SK-N-SH (cell line): Measurements from ENCODE around the gene SPATA25. TPM values are rescaled to one million over a fixed set of nuclear protein-coding genes. Genes with fewer than 3 reads are reported as not detected.

ENCODE experiments used
- CTCF ChIA-PET: fragments of 300-600, 350-600 bp; formaldehyde crosslinking; extraction: SDS; loops from one replicate; lab custom pipeline; 2021; lab: Yijun Ruan, JAX
- POLR2A ChIA-PET: fragments of 350-600 bp; sonication (Branson Sonifier 250); formaldehyde crosslinking; extraction: SDS; loops from one replicate; lab custom pipeline; 2020; ENCODE audit warnings: antibody characterized with exemption, inconsistent platforms; lab: Yijun Ruan, JAX
- DNase-seq: peaks from one replicate; pipeline ENCODE4 v3.0.0; 2012
- H2AFZ ChIP-seq: fragments of 200-600 bp; sonication (generic); 2 replicates; pipeline ENCODE4 v1.8.1; 2016; ENCODE audit warnings: antibody characterized with exemption, mild to moderate bottlenecking, low read depth
- H3F3A ChIP-seq: fragments of 200-600 bp; sonication (generic); replicated peaks from 2 replicates; pipeline ENCODE3; 2016; ENCODE audit warnings: antibody characterized with exemption, mild to moderate bottlenecking; ENCODE audit not compliant: insufficient read depth
- H3K27ac ChIP-seq, 2 experiments: fragments of 200-500 bp in 1 of 2; fragments of 200-600 bp in 1 of 2; sonication (Bioruptor generic) in 1 of 2; sonication (generic), shearing (Covaris generic) in 1 of 2; 2 replicates each; pipeline versions ENCODE4 v1.5.1 to v1.6.1; 2014 to 2016; ENCODE audit warnings: low read depth in 2 of 2, inconsistent platforms in 1 of 2, low read length in 1 of 2, mild to moderate bottlenecking in 1 of 2, mixed read lengths in 1 of 2
- H3K27me3 ChIP-seq: fragments of 200-600 bp; sonication (generic), shearing (Covaris generic); 2 replicates; pipeline ENCODE4 v1.6.1; 2016; ENCODE audit warnings: mixed run types; ENCODE audit not compliant: insufficient read depth
- H3K36me3 ChIP-seq, 2 experiments: fragments of 200-500 bp in 1 of 2; fragments of 200-600 bp in 1 of 2; sonication (Bioruptor generic) in 1 of 2; sonication (generic) in 1 of 2; replicated peaks in 1 of 2; 2 replicates each; pipeline versions ENCODE3 to v1.5.1; 2014 to 2016; ENCODE audit warnings: low read length in 1 of 2, mild to moderate bottlenecking in 1 of 2; ENCODE audit not compliant: insufficient read depth in 2 of 2, control insufficient read depth in 1 of 2
- H3K4me1 ChIP-seq, 2 experiments: fragments of 200-500 bp in 1 of 2; fragments of 200-600 bp in 1 of 2; sonication (Bioruptor generic) in 1 of 2; sonication (generic), shearing (Covaris generic) in 1 of 2; 2 replicates each; pipeline versions ENCODE4 v1.5.1 to v1.6.1; 2014 to 2016; ENCODE audit warnings: low read depth in 1 of 2, low read length in 1 of 2, mixed run types in 1 of 2; ENCODE audit not compliant: insufficient read depth in 2 of 2, control insufficient read depth in 1 of 2
- H3K4me2 ChIP-seq: fragments of 200-600 bp; sonication (generic), shearing (Covaris generic); 2 replicates; pipeline ENCODE4 v1.6.1; 2017; ENCODE audit warnings: mixed run types
- H3K4me3 ChIP-seq, 2 experiments: fragments of 200-500 bp in 1 of 2; fragments of 200-600 bp in 1 of 2; sonication (Bioruptor generic) in 1 of 2; sonication (generic), shearing (Covaris generic) in 1 of 2; 2 replicates each; pipeline versions ENCODE4 v1.5.1 to v1.8.1; 2014 to 2016; ENCODE audit warnings: low read depth in 2 of 2, inconsistent platforms in 1 of 2, low read length in 1 of 2, mild to moderate bottlenecking in 1 of 2, mixed read lengths in 1 of 2, moderate library complexity in 1 of 2
- H3K79me2 ChIP-seq: fragments of 200-600 bp; sonication (generic); 2 replicates; pipeline ENCODE4 v1.8.1; 2017; ENCODE audit warnings: mild to moderate bottlenecking; ENCODE audit not compliant: insufficient read depth
- H3K9ac ChIP-seq: fragments of 200-600 bp; sonication (generic); 2 replicates; pipeline ENCODE4 v1.6.1; 2017; ENCODE audit warnings: mixed run types
- H3K9me2 ChIP-seq: fragments of 200-600 bp; sonication (generic); 2 replicates; pipeline ENCODE4 v1.6.1; 2017; ENCODE audit warnings: mixed run types
- H3K9me3 ChIP-seq: fragments of 200-600 bp; sonication (generic); 2 replicates; pipeline ENCODE4 v1.6.1; 2017; ENCODE audit warnings: mixed run types, mild to moderate bottlenecking, moderate library complexity
- H4K20me1 ChIP-seq: fragments of 200-600 bp; sonication (generic); 2 replicates; pipeline ENCODE4 v1.6.1; 2017; ENCODE audit warnings: mild to moderate bottlenecking, mixed run types; ENCODE audit not compliant: insufficient read depth
- CHD2 ChIP-seq: fragments of 150-350 bp; IDR thresholded peaks from 2 replicates; pipeline ENCODE4 v1.6.1; 2018; ENCODE audit warnings: low read length; ENCODE audit not compliant: partially characterized antibody
- ELF1 ChIP-seq: IDR thresholded peaks from 2 replicates; pipeline ENCODE4 v1.4.0; 2012
- EZH2phosphoT487 ChIP-seq: fragments of 200-600 bp; sonication (generic); IDR thresholded peaks from 2 replicates; pipeline ENCODE4 v1.6.1; 2017; ENCODE audit warnings: low read depth, mixed run types, mild to moderate bottlenecking, antibody characterized with exemption, moderate library complexity, borderline replicate concordance
- FOSL2 ChIP-seq: IDR thresholded peaks from 2 replicates; pipeline ENCODE4 v1.4.0; 2012; ENCODE audit warnings: low read depth, mild to moderate bottlenecking, moderate library complexity, borderline replicate concordance
- FOXJ3 ChIP-seq: sonication (generic); formaldehyde crosslinking; IDR thresholded peaks from 2 replicates; pipeline ENCODE4 v1.5.1; 2020; ENCODE audit warnings: mild to moderate bottlenecking, missing genetic modification reagents
- FOXM1 ChIP-seq: IDR thresholded peaks from 2 replicates; pipeline ENCODE4 v1.4.0; 2012; ENCODE audit warnings: low read depth, mild to moderate bottlenecking
- GABPA ChIP-seq: IDR thresholded peaks from 2 replicates; pipeline ENCODE4 v1.4.0; 2012; ENCODE audit warnings: low read depth, mild to moderate bottlenecking
- NRF1 ChIP-seq: IDR thresholded peaks from 2 replicates; pipeline ENCODE4 v1.6.1; 2012; ENCODE audit warnings: low read depth, mild to moderate bottlenecking, low read length
- POLR2AphosphoS5 ChIP-seq: IDR thresholded peaks from 2 replicates; pipeline ENCODE4 v1.6.1; 2012; ENCODE audit warnings: low read depth, low read length
- RAD21 ChIP-seq: IDR thresholded peaks from 2 replicates; pipeline ENCODE4 v1.6.1; 2012; ENCODE audit warnings: mild to moderate bottlenecking, low read length
- SMC3 ChIP-seq: IDR thresholded peaks from 2 replicates; pipeline ENCODE4 v1.6.1; 2012; ENCODE audit warnings: low read depth, low read length, improper control_type of control experiment
- TCF12 ChIP-seq: IDR thresholded peaks from 2 replicates; pipeline ENCODE4 v1.4.0; 2012
- USF1 ChIP-seq: IDR thresholded peaks from 2 replicates; pipeline ENCODE4 v1.4.0; 2012; ENCODE audit warnings: low read depth, borderline replicate concordance
- USF2 ChIP-seq: fragments of 150-350 bp; IDR thresholded peaks from 2 replicates; pipeline ENCODE4 v1.6.1; 2017; ENCODE audit warnings: antibody characterized with exemption, low read length, low read depth, borderline replicate concordance
- WGBS: methylation state at CpG from one replicate; pipeline ENCODE4 v1.1.6; 2017; ENCODE audit warnings: low lambda C conversion rate; 5-methylcytosine and 5-hydroxymethylcytosine counted together
- polyA plus RNA-seq, 3 experiments: library from polyadenylated mRNA; depleted of rRNA; stranded (reverse); fragments of >200 nt; gene quantifications; 2 replicates each; pipeline ENCODE4 v1.2.3, GENCODE V29; 2012
- TF ChIP-seq, protein P1 (sequence below): IDR thresholded peaks from 2 replicates; pipeline ENCODE4; 2012
- TF ChIP-seq, protein P2 (sequence below): IDR thresholded peaks from 2 replicates; pipeline ENCODE4 v1.4.0; 2012; ENCODE audit warnings: low read depth, borderline replicate concordance
- TF ChIP-seq, protein P3 (sequence below): fragments of 150-350 bp; IDR thresholded peaks from 2 replicates; pipeline ENCODE4 v1.6.1; 2016; ENCODE audit warnings: mild to moderate bottlenecking, low read depth, low read length
- TF ChIP-seq, protein P4 (sequence below): IDR thresholded peaks from 2 replicates; pipeline ENCODE4 v1.4.0; 2012; ENCODE audit warnings: low read depth

Gene SPATA25
- polyA plus RNA-seq, 1 of the 3 experiments (the other 2 are of a cell fraction): 1.3 TPM

DNA sequence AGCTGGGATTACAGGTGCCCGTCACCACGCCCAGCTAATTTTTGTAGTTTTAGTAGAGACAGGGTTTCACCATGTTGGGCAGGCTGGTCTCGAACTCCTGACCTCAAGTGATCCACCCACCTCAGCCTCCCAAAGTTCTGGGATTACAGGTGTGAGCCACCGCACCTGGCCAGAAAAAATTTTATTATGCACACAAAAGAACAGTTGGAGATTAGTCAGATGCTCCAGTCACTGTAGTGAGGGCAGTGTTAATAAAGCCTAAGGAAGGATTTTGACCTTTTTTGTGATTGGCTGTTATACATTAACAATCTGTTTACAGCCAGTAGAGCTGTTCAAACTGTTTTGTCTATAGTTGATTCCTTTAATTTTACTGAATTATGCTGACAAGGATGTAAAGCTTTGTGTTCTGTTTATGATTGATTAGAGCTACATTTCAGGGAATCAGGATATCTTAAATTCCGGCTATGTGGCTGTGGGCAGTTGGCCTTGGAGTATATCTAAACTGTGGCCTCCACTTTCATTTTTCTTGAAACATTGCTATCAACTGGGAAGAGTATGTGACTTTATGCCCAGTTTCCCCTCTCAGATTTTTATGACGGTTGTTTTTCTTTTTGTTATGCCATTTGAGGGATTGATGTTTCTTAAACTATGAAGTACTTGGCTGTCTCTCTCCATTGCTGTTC is 20.1 kb downstream of the SPATA25 start:
- DNase-seq: no peak
- Histone ChIP-seq H4K20me1 (no peaks in the 10 kb centered on the region), H3K27ac (peak overlapping the region in 1 of 2 experiments; percentile 83; a peak in 2 of 4 replicates), H3K4me1 (peaks cover 0 to 8% of the 10 kb centered on the region in 2 experiments; a peak in 1 of 4 replicates), H3K9me2 (no peaks in the 10 kb centered on the region), H3K9me3 (no peaks in the 10 kb centered on the region), H3K79me2 (no peaks in the 10 kb centered on the region), H3K36me3 (no peaks in the 10 kb centered on the region), H2AFZ (no peak overlapping the region), H3K27me3 (no peaks in the 10 kb centered on the region), H3K4me2 (0 out of 2 replicates have a peak overlapping the region, but pooled peaks have one; percentile 34), H3K4me3 (no peak overlapping the region), H3F3A (peaks cover 8% of the 10 kb centered on the region), H3K9ac (peak overlapping the region; percentile 50)
- POLR2A ChIA-PET: interaction anchor here (0.6 kb wide), 1 partner anchor 696 kb away, joined by 3 read pairs; no protein-coding TSS in a partner anchor
- WGBS: 94% methylated on average over 6 of the region's 6 CpGs
- CTCF ChIA-PET: interaction anchor here (1.4 kb wide), 1 partner anchor 23 kb away, joined by 4 read pairs; no protein-coding TSS in a partner anchor
- TF ChIP-seq SMC3: no peak
- TF ChIP-seq, protein P1, sequence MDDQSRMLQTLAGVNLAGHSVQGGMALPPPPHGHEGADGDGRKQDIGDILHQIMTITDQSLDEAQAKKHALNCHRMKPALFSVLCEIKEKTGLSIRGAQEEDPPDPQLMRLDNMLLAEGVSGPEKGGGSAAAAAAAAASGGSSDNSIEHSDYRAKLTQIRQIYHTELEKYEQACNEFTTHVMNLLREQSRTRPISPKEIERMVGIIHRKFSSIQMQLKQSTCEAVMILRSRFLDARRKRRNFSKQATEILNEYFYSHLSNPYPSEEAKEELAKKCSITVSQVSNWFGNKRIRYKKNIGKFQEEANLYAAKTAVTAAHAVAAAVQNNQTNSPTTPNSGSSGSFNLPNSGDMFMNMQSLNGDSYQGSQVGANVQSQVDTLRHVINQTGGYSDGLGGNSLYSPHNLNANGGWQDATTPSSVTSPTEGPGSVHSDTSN: no peak
- no peak for TF ChIP-seq ELF1
- TF ChIP-seq, protein P2, sequence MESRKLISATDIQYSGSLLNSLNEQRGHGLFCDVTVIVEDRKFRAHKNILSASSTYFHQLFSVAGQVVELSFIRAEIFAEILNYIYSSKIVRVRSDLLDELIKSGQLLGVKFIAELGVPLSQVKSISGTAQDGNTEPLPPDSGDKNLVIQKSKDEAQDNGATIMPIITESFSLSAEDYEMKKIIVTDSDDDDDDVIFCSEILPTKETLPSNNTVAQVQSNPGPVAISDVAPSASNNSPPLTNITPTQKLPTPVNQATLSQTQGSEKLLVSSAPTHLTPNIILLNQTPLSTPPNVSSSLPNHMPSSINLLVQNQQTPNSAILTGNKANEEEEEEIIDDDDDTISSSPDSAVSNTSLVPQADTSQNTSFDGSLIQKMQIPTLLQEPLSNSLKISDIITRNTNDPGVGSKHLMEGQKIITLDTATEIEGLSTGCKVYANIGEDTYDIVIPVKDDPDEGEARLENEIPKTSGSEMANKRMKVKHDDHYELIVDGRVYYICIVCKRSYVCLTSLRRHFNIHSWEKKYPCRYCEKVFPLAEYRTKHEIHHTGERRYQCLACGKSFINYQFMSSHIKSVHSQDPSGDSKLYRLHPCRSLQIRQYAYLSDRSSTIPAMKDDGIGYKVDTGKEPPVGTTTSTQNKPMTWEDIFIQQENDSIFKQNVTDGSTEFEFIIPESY: no peak
- TF ChIP-seq USF2: no peak
- TF ChIP-seq, protein P3, sequence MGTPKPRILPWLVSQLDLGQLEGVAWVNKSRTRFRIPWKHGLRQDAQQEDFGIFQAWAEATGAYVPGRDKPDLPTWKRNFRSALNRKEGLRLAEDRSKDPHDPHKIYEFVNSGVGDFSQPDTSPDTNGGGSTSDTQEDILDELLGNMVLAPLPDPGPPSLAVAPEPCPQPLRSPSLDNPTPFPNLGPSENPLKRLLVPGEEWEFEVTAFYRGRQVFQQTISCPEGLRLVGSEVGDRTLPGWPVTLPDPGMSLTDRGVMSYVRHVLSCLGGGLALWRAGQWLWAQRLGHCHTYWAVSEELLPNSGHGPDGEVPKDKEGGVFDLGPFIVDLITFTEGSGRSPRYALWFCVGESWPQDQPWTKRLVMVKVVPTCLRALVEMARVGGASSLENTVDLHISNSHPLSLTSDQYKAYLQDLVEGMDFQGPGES: no peak
- no peak for TF ChIP-seq NRF1
- no peak for TF ChIP-seq RAD21
- TF ChIP-seq GABPA: no peak
- TF ChIP-seq, protein P4, sequence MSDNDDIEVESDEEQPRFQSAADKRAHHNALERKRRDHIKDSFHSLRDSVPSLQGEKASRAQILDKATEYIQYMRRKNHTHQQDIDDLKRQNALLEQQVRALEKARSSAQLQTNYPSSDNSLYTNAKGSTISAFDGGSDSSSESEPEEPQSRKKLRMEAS: no peak
- TF ChIP-seq CHD2: no peak
- no peak for TF ChIP-seq FOSL2
- TF ChIP-seq TCF12: no peak
- TF ChIP-seq USF1: no peak
- TF ChIP-seq EZH2phosphoT487: no peak
- no peak for TF ChIP-seq FOXM1
- TF ChIP-seq POLR2AphosphoS5: no peak
- no peak for TF ChIP-seq FOXJ3 (CRISPR knock-in tag)
